Vagina (tissue), 2 donors: ENCODE measurements around the gene NACC2. TPM values are rescaled to one million over a fixed set of nuclear protein-coding genes. Genes with fewer than 3 reads are reported as not detected.

Experiments
- DNase-seq, 2 donors: peaks; one replicate each; pipeline ENCODE4 v3.0.0-alpha.2; 2017; ENCODE audit errors: extremely low spot score in 2 of 2
- H3K27ac ChIP-seq: fragments of 200-600 bp; sonication (generic); one replicate; pipeline ENCODE4 v1.5.1; 2019
- H3K27me3 ChIP-seq: fragments of 200-600 bp; sonication (generic); one replicate; pipeline ENCODE4 v1.5.1; 2019
- H3K36me3 ChIP-seq, 2 donors: fragments of 200-600 bp; sonication (generic); one replicate each; pipeline ENCODE4 v1.5.1; 2017 to 2019
- H3K4me1 ChIP-seq: fragments of 200-600 bp; sonication (generic); one replicate; pipeline ENCODE4 v1.5.1; 2019
- H3K4me3 ChIP-seq, 2 donors: fragments of 200-600 bp; sonication (generic); 1 replicate in 1 of 2; 2 replicates in 1 of 2; pipeline ENCODE4 v1.5.1; 2016 to 2019
- H3K9me3 ChIP-seq: fragments of 200-600 bp; sonication (generic); one replicate; pipeline ENCODE4 v1.5.1; 2019
- CTCF ChIP-seq, 3 experiments: fragments of 450-650 bp in 2 of 3; fragments of 200-600 bp in 1 of 3; sonication (generic) in 1 of 3; IDR thresholded peaks; one replicate each; pipeline ENCODE4 v1.5.1; 2017 to 2019; ENCODE audit warnings: antibody characterized with exemption in 3 of 3, mild to moderate bottlenecking in 2 of 3, moderate library complexity in 2 of 3
- POLR2A ChIP-seq, 2 donors: fragments of 450-650 bp; IDR thresholded peaks; one replicate each; pipeline ENCODE4 v1.6.1; 2017; ENCODE audit warnings: antibody characterized with exemption in 2 of 2, mild to moderate bottlenecking in 2 of 2, moderate library complexity in 2 of 2
- POLR2AphosphoS5 ChIP-seq, 2 donors: sonication (generic); formaldehyde crosslinking; IDR thresholded peaks; one replicate each; pipeline ENCODE4 v1.9.0; 2017; ENCODE audit warnings: antibody characterized with exemption in 2 of 2, mild to moderate bottlenecking in 2 of 2, low read depth in 1 of 2; ENCODE audit not compliant: insufficient read depth in 1 of 2
- intact Hi-C: fragments of 100-400 bp; cut with DNase I; formaldehyde crosslinking; loops from one replicate; pipeline ENCODE4 v1.15.1; 2023
- total RNA-seq: library from RNA; depleted of rRNA; stranded (reverse); fragments of >200 nt; gene quantifications from one replicate; pipeline ENCODE4 v1.2.3, GENCODE V29; 2016

The NACC2 gene
- total RNA-seq, 1 donor from 2014 or later, result 21.1 TPM

- DNase-seq, result no peak
- TF ChIP-seq POLR2AphosphoS5 (IDR thresholded peaks at IDR 0.05; ENCODE audit: insufficient read depth in 1 of 2, low read depth in 1 of 2) (no peak), CTCF (IDR thresholded peaks at IDR 0.05) (no peak), POLR2A (IDR thresholded peaks at IDR 0.05) (no peak)
- Histone ChIP-seq H3K4me3 (peak overlapping the region in 1 of 2 donors; percentile 35), H3K27ac (peak overlapping the region; percentile 85), H3K9me3 (no peaks in the 10 kb centered on the region), H3K4me1 (peaks cover 81% of the 10 kb centered on the region), H3K36me3 (no peaks in the 10 kb centered on the region), H3K27me3 (no peaks in the 10 kb centered on the region)
- intact Hi-C loops, result loop anchor here (2.0 kb wide), 1 partner anchor 27 kb away; the partner anchor contains the start of gene TMEM250
These were observed 3.3 kb downstream of the NACC2 start for GRCh38 chr9:136091582-136092352.

GRCh38 chr9:136090768-136091581, 4.1 kb downstream of the NACC2 start:
- no peaks in the 10 kb centered on the region for H3K36me3 ChIP-seq
- DNase-seq, result no peak

GRCh38 chr9:136090056-136090735, 4.9 kb downstream of the NACC2 start:
- peaks cover 86% of the 10 kb centered on the region for H3K4me1 ChIP-seq
- no peaks in the 10 kb centered on the region for H3K9me3 ChIP-seq
- H3K27ac ChIP-seq, result peak overlapping the region; percentile 20
- H3K4me3 ChIP-seq, result no peak overlapping the region
- TF ChIP-seq POLR2A (IDR thresholded peaks at IDR 0.05), result no peak
- TF ChIP-seq CTCF (IDR thresholded peaks at IDR 0.05), result no peak
- TF ChIP-seq POLR2AphosphoS5 (IDR thresholded peaks at IDR 0.05; ENCODE audit: insufficient read depth in 1 of 2, low read depth in 1 of 2), result no peak
- no peak for DNase-seq
- no peaks in the 10 kb centered on the region for H3K27me3 ChIP-seq
- intact Hi-C loops, result no loop called here
- no peaks in the 10 kb centered on the region for H3K36me3 ChIP-seq

More at GRCh38 chr9:136090768-136091581, 4.1 kb downstream of the NACC2 start:
- intact Hi-C loops, result no loop called here
- H3K4me3 ChIP-seq, result peak overlapping the region in 1 of 2 donors; percentile 35
- H3K27ac ChIP-seq, result peak overlapping the region; percentile 85
- TF ChIP-seq POLR2AphosphoS5 (IDR thresholded peaks at IDR 0.05; ENCODE audit: insufficient read depth in 1 of 2, low read depth in 1 of 2), result peak in 1 of 2 donors; percentile 45
- no peak for TF ChIP-seq CTCF (IDR thresholded peaks at IDR 0.05)
- H3K9me3 ChIP-seq, result no peaks in the 10 kb centered on the region
- peaks cover 82% of the 10 kb centered on the region for H3K4me1 ChIP-seq
- no peaks in the 10 kb centered on the region for H3K27me3 ChIP-seq

- Histone ChIP-seq H3K9me3 (no peaks in the 10 kb centered on the region), H3K27me3 (no peaks in the 10 kb centered on the region), H3K4me1 (peaks cover 88% of the 10 kb centered on the region), H3K36me3 (no peaks in the 10 kb centered on the region), H3K27ac (no peak overlapping the region), H3K4me3 (no peak overlapping the region)
- no peak for TF ChIP-seq POLR2AphosphoS5 (IDR thresholded peaks at IDR 0.05; ENCODE audit: insufficient read depth in 1 of 2, low read depth in 1 of 2)
- TF ChIP-seq POLR2A (IDR thresholded peaks at IDR 0.05), result no peak
- no peak for TF ChIP-seq CTCF (IDR thresholded peaks at IDR 0.05)
- DNase-seq, result no peak
- intact Hi-C loops, result loop anchor here (2.0 kb wide), 1 partner anchor 77 kb away; no protein-coding TSS in a partner anchor
These were observed 5.4 kb downstream of the NACC2 start for GRCh38 chr9:136089697-136090045.
